GM19238 (cell line): ENCODE data around the gene SNX25.
"Not testable (repeated sequence)": the region's sequence is repeated elsewhere in the genome, so short reads cannot be mapped to it uniquely, and the experiment has no call there.

Experiments used
- DNase-seq: peaks from one replicate; pipeline ENCODE4 v3.0.0; 2011; ENCODE audit warnings: low spot score; ENCODE audit not compliant: insufficient read length

The SNX25 gene

DNA sequence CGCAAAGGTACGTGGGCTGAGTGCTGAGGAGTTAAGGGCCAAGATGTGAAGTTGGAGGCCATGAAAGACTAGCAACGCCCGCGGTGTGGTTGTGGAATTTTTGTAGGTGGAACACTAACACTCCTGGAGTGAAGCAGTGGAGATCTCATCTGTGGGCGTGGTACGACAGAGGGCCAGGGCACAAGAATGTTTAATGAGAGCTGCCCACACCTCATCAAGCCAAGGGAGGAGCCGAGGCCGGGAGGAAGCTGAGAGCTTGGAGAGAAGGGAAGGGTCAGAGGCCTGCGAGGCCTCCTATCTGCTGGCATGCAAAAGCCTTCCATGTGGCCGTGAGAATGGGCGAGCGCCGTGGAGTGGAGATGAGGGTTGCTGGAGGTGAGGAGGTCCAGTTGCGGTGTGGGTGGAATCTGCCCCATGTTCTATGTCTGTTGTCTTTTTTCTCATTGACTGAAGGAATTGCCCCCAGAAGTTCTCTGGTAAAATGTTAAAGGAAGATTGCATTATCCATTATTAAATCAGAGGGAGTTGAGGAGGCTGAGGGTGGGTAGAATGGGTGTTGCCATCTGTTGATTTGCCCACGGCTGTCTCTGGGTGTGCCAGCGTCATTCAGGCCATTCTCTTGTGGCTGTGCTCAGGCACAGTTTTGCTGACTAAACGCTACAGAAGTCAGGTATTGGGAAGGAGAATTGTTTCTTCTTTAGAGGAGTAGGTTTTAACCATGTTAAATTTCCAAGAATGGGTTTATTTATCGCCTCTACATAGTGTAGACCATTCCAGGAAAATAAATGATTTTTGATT, 19.8 kb downstream of the SNX25 start:
- no peak for DNase-seq

DNA sequence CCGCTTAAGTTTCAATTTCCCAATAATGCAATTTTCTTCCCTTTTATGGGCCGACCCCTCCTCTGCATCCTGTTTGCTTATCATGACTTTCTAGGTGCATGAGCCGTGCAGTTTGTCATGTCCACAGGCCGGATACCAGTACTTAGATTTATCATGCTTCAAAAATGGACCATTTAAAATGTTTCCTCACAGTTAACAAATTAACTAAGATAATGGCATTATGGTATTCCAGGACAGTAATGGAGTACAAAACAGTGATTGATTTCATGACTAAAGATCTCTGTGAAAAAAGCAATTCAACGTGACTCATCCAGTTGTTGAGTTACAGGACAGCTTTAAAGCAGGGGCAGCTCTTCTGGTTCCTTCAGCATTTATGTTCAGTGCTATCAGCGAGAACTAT, 23.0 kb downstream of the SNX25 start:
- no peak for DNase-seq

DNA sequence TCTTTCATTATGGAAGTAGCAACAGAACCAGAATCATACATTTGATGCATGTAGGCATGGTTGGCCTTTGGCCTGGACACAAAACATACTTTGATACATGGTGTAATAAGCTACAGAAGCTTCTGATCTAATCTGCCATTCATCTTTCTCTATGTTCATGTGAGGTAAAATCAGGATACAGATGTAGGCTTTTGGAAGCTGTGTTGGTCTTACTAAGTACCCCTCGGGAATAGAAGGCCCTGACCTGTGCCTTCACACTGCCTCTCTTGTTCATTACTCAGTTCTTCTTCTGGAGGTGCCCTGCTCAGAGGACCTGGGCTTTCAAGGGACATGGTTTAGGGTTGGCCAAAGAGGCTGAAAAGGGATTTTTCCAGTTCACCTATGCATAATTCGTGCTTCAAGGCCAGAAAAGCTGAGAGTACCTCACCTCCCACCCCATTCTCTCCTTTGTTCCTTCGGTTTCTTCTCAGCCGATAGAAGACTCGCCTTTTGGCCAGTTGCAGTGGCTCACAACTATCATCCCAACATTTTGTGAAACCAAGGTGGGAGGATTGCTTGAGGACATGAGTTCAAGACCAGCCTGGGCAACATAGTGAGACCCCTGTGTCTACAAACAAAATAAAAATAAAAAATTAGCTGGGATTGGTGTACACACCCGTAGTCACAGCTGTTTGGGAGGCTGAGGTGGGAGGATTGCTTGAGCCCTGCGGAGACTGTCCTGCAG, 25.9 kb downstream of the SNX25 start:
- no peak for DNase-seq

DNA sequence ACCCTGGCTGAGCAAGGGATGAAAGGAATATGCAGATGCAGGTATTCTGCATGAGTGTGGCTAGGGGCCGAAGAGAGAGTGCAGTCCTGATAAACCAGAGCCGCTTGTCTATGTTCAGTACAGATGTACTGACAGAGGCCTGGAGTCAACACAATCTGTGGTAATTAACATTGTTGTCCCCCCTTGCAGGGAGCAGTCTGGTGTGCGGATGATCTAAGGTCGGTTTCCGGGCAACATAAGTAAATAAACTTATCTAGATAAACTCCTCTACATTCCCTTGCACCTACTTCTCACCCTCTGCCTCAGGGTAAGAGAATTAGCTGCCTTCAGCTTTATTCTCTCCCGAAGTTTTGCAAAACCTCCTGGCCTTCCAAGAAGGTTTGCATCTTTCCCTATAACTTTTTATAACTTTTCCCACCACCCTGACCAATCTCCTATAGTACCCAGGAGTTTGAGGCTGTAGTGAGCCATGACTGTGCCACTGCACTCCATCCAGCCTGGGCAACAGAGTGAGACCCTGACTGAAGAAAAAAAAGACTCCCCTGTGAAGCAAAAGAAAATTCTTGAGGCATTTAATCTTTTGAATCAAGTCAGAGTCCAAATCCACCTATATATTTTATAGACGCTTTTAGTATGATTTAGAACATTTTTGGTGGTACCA, 26.6 kb downstream of the SNX25 start:
- no peak for DNase-seq

DNA sequence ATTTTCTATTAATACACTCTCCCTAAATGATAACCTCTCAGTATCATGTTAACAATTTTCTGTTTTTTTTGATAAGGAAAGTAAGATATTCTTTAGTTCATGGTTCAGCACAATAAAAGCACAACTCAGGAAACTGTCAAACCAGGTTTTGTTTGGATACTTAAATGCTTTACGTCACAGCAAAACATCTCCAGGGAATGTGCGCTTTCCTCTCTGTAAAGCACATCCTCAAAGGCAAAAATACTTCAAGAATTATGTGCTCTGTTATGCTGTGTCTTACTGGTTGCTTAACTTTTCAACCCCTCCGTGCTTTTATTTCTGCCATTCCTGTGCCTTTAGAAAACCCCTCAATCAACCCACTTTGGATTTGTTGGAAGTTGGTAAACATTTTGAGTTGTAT, 27.8 kb downstream of the SNX25 start:
- DNase-seq: no peak

DNA sequence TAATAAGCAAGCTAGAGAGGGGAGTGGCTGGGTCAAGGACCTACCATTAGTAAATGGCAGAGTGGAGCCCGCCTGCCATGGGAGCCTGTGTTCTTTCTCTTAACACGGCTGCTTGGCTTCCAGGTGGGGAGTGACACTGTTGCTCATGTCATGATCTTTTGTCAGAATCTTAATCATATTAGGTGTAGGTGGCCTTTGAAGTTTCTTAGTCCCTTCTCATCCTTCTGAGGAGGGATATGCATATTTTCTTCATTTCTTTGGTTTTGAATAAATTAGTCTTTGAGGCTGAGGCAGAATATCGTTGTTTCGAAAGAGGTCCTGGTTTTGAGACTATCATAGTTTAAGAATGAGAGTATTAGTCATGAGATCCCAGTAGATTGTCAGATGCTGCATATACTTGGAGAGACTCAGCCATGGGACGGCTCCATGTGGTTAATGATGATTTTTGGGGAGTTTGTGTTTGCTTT, 28.9 kb downstream of the SNX25 start:
- DNase-seq: no peak

DNA sequence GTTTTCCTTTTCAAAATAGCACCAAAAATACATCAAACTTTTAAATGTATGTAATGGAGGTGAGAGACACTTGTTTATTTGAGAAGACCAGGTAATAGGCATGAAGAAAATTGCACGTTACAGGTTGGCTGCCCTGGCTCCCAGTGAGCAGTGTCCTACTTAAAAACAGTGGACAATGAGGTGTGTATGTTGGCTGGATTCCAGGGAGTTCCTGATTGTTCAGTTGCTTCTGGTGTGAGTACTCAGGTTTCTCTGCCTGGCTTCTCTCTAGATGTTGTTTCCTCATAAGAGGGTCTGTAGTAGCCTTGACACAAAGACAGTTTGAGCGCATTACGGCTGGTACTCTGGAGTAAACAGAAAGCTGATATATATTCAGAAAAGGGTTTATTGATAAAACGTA, 29.4 kb downstream of the SNX25 start:
- DNase-seq: no peak

DNA sequence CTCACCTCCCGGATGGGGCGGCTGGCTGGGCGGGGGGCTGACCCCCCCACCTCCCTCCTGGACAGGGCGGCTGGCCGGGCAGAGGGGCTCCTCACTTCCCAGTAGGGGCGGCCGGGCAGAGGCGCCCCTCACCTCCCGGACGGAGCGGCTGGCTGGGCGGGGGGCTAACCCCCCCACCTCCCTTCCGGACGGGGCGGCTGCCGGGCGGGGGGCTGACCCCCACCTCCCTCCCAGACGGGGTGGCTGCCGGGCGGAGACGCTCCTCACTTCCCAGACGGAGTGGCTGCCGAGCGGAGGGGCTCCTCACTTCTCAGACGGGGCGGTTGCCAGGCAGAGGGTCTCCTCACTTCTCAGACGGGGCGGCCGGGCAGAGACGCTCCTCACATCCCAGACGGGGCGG, 31.1 kb downstream of the SNX25 start:
- DNase-seq: not testable (repeated sequence)

DNA sequence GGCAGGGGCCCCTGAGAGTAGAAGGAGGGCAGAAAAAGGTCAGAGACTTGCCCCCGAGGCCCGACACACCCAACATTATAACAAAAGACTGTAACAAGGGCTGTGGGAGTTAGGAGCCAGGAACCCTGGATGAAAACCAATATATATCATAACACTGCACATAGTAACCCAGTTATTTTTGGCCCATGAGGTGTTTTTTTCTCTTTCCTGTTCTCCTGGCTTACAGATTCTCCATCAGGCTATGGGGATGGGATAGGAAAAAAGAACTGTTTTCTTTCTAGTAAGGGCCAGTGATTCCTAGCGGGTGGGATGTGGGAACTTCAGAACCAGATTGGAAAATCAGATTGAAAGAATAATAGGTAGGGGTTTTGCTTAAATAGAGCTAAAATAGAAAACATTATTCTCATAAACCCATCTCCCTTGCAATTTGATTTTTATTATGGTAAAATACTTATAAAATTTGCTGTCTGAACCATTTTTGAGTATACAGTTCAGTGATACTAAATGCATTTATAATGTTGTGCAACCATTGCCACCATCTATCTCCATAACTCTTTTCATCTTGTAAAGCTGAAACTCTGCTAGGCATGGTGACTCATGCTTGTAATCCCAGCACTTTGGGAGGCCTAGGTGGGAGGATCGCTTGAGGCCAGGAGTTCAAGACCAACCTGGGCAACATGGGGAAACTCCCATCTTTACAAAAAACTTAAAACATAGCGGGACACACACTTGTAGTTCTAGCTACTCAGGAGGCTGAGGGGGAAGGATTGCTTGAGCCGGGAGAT, 33.5 kb downstream of the SNX25 start:
- DNase-seq: no peak

DNA sequence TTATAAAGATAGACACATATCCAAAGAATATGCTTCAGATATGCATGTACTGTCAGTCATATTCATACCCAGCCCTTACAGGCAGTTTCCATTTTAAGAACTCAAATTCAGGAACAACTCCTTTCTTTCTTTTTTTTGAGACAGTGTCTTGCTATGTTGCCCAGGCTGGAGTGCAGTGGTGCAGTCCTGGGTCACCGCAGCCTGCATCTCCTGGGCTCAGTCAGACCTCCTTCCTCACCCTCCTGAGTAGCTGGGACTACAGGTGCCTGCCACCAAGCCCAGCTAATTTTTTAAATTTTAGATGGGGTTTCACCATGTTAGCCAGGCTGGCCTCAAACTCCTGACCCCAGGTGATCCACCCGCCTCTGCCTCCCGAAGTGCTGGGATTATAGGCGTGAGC, 34.5 kb downstream of the SNX25 start:
- no peak for DNase-seq

DNA sequence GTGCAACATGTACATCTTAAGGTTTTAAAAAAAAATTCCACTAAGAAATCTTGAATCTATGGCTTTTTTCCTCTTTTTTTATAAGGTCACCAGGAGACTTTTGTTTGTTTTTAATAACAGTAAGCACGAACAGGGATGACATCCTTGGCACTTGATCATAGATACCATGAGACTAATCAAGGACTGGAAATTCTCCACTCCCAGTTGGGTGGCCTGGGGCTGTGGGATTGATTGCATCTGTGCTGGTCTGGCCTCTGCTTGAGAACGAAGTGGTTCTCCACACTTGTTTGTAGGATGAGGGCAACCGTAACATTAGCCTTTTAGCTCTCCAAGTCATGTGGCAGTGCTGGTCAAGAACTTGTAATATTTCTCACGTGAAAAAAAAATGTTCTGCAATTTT, 35.4 kb downstream of the SNX25 start:
- no peak for DNase-seq

DNA sequence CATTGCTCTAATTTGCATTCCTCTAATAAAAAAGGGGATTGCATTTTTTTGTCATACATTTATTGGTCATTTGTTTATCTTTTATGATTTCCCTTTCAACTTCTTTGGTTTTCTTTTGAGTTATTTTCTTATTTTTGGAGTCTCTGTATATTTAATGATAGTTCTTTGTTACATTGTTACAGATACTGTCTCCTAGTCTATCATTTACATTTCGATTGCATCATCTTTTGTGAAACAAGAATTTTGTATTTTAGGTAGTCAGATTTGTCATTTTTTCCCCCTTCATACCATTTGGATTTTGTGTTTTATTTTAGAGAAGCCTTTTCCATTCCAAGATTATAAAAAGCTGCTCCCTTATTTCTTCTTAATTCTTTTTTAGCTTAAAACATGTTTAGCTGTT, 37.1 kb downstream of the SNX25 start:
- DNase-seq: no peak

DNA sequence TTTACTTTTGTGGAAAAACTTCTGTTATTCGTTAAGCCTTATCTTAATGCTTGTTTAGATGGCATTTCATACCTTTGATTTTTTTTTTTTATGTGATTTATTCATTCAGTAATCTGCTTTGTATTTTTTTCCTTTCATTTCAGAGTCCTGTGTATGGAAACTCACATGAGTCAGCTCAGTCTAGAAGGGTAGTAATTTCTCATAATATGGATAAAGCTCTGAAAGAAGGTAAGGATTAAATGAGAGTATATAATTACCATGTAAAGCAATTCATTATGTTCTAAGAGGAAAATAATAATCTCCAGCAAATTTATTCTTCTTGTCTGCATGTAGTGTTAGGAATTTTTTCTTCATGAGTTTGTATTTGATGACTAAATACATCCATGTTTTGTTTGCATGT, 37.8 kb downstream of the SNX25 start:
- no peak for DNase-seq

DNA sequence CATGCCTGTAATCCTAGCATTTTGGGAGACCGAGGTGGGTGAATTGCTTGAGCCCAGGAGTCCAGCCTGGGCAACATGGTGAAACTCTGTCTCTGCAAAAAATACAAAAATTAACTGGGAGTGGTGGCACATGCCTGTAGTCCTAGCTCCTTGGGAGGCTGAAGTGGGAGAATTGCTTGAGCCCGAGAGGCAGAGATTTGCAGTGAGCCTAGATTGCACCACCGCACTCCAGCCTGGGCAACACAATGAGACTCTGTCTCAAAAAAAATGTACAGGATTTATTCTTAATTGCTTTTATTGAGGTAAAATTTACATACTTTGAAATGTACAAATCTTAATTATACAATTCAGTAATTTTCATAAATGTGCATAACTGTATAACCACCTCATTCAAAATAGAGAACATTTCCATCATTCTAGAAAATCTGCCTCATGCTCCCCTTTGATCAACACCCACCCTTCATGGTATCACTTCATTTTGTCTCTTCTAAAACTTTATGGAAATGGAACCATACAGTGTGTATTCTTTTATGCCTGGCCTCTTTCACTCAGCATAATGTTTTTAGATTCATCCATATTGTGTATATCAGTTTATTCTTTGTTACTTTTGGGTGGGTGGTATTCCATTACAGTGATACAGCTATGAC, 39.1 kb downstream of the SNX25 start:
- DNase-seq: no peak

DNA sequence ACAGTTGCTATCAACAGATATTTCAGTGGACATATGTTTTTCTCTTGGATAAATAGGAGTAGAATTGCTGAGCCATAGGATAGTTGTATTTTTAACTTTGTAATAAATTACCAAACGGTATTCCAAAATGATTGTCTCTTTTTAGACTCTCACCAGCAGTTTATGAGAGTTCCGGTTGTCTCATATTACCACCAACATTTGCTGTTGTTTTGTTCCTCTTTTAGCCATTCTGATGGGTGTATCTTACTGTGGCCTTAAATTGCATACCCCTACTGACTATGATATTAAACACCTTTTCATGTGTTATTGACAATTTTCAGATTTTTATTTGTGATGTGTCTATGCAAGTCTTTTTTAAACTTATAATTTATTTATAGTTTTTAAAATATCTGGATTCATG, 39.7 kb downstream of the SNX25 start:
- no peak for DNase-seq

DNA sequence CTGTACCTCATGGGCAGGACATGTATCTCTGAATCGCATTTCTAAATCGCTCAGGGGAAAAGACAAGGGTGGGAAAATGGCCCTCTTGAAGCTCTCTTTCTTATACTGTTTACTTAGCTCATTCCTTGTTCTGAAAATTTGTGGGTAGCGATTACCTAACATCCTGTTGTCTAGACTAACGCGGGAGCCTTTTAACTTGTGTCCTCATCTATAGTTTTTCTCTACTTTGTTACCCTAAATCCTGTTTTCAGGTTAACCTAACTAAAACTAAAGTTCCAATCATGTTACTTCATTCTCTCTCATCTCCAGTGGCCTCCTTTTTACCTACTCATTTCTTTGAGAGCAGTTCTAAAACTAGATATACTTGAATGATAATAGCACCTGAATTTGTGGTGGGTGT, 45.0 kb downstream of the SNX25 start:
- no peak for DNase-seq

DNA sequence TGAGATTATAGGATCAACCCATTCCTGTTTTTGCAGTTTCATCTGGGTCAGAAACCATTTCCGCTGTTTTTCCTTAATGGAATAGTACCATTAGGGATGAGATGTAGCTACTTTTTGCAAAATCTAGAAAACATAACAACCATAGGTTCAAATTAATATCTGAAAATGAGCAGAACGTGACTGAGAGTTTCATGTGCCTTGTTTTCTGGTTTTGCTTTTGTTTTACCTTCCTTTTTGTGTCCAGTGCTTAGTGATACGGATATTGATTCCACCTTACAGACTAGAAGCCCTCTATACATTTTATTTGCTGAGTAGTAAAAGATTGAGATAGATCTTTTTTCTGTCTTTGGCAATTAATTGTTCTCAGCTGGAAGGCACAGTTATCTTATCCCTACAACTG, 46.5 kb downstream of the SNX25 start:
- no peak for DNase-seq

DNA sequence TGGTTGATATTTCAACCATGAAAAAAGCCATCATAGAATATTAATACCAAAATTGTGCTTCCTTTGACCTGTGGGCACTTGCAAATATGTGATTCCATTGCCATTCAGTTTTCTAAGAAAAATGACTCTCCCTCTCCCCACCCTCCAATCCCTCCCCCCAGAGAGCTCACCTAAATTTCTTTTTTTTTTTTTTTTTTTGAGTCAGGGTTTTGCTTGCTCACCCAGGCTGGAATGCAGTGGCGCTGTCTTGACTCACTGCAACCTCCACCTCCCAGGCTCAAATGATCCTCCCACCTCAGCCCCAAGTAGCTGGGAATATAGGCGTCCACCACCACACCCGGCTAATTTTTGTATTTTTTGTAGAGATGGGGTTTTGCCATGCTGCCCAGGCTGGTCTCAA, 47.0 kb downstream of the SNX25 start:
- no peak for DNase-seq

DNA sequence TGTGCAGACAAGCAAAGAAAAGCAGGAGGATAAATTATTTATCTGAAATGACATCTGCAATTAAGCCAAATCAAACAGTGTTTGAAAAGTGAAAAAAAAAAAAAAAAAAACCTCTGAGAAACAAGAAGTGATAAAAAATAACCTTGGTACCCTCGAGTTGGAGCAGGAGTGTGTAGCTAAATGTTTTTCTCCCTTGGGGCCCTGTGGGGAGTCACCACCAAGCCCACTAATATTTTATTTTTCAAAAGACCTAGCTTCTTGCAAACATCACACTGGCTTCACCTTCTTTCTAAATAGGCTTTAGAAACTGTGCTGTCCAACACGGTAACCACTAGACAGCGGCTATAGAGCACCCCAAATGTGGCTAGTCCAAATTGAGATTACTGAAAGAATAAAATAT, 47.7 kb downstream of the SNX25 start:
- no peak for DNase-seq

DNA sequence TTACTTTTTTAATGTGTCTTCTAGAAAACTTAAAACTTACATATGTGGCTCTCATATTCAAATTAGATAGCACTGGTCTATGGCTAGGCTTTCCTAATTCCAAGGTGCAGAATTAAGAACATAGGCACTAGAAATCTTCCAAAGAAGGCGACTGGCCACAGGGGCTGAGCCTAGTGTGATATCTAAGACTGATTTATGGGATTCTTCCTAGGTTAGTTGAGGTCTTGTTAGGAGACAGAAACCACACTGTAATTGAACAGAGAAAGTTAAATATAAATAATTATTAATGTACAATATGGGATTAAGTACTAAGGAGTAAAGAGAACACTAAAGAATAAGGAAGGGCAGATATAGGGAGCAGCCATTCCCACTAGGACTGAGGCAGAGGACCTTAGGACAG, 48.3 kb downstream of the SNX25 start:
- no peak for DNase-seq

DNA sequence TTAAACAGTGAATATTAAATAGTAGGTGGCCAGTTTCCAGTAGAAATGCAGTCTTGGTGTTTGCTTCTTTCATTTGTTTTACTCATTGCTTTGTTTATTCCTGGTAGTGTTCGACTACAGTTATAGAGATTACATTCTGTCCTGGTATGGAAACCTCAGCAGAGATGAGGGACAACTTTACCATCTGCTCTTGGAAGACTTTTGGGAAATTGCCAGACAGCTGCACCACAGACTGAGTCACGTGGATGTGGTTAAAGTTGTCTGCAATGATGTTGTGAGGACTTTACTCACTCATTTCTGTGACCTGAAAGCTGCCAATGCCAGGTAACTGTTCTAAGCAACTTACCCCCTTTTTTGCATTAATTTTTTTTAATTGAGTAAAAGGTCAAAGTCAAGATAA, 49.3 kb downstream of the SNX25 start:
- not testable (repeated sequence) for DNase-seq
